Osteocyte (in vitro differentiated cells): Measurements from ENCODE around the gene WDCP. TPM values are rescaled to one million over a fixed set of nuclear protein-coding genes. Genes with fewer than 3 reads are reported as not detected.

Experiments used
- DNase-seq: peaks from one replicate; pipeline ENCODE4 v3.0.0; 2021; ENCODE audit warnings: mixed read lengths; ENCODE audit not compliant: unreplicated experiment; ENCODE audit errors: extremely low spot score
- H3K27ac Mint-ChIP-seq: one replicate; pipeline ENCODE4 v1.8.0; 2021; ENCODE audit warnings: mild to moderate bottlenecking, mixed read lengths; ENCODE audit not compliant: unreplicated experiment
- H3K27me3 Mint-ChIP-seq: one replicate; pipeline ENCODE4 v1.8.0; 2021; ENCODE audit warnings: mixed read lengths; ENCODE audit not compliant: unreplicated experiment
- H3K36me3 Mint-ChIP-seq: one replicate; pipeline ENCODE4 v1.8.0; 2021; ENCODE audit warnings: mixed read lengths; ENCODE audit not compliant: unreplicated experiment
- H3K4me1 Mint-ChIP-seq: one replicate; pipeline ENCODE4 v1.8.0; 2021; ENCODE audit warnings: mixed read lengths; ENCODE audit not compliant: unreplicated experiment
- H3K4me3 Mint-ChIP-seq: one replicate; pipeline ENCODE4 v1.8.0; 2021; ENCODE audit warnings: mild to moderate bottlenecking, moderate library complexity, mixed read lengths; ENCODE audit not compliant: unreplicated experiment
- H3K9me3 Mint-ChIP-seq: one replicate; pipeline ENCODE4 v1.8.0; 2021; ENCODE audit warnings: mixed read lengths; ENCODE audit not compliant: unreplicated experiment
- CTCF ChIP-seq: fragments of 200-600 bp; sonication (generic); IDR thresholded peaks from 2 replicates; pipeline ENCODE4 v1.5.0; 2021; ENCODE audit warnings: antibody characterized with exemption, mild to moderate bottlenecking, moderate library complexity
- total RNA-seq: library from RNA; stranded (reverse); gene quantifications from 2 replicates; pipeline ENCODE4 v1.2.1, GENCODE V29; 2021

The WDCP gene
- total RNA-seq, 1 donor from 2014 or later = 9.6 TPM

DNA sequence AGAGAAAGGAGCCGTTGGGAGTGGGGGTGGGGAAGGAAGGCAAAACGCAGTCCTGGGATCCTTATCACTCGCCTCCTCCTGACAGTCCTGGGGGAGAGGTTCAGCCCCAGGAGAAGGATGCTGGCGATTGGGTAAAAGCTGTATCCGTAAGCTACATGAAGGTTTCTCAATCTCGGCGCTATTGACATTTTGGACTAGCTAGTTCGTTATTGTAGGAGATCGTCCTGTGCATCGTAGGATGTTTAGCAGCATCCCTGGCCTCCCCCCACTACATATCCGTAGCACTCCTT is 38.0 kb upstream of the WDCP start:
- Mint-ChIP-seq H3K4me1 (peaks cover 20% of the 10 kb centered on the region), H3K36me3 (peaks cover 14% of the 10 kb centered on the region), H3K9me3 (no peaks in the 10 kb centered on the region), H3K27ac (peak overlapping the region; percentile 87), H3K27me3 (no peaks in the 10 kb centered on the region), H3K4me3 (peak overlapping the region; percentile 93)
- no peak for DNase-seq
- no peak for TF ChIP-seq CTCF

GRCh38 chr2:24084386-24085199 is 37.4 kb upstream of the WDCP start, which contains the start of gene TP53I3:
TSS of gene TP53I3 (minus strand) at chr2:24084834. CDS start at chr2:24084326, 508 bp downstream.
- Mint-ChIP-seq H3K4me3 (peak within 1 kb of the TSS; percentile 93), H3K36me3 (peaks cover 16% of the 10 kb centered on the region), H3K9me3 (no peaks in the 10 kb centered on the region), H3K27me3 (no peaks in the 10 kb centered on the region), H3K27ac (peak within 1 kb of the TSS; percentile 95), H3K4me1 (peaks cover 20% of the 10 kb centered on the region)
- peak; percentile 99 for TF ChIP-seq CTCF
- DNase-seq = peak; percentile 98

DNA sequence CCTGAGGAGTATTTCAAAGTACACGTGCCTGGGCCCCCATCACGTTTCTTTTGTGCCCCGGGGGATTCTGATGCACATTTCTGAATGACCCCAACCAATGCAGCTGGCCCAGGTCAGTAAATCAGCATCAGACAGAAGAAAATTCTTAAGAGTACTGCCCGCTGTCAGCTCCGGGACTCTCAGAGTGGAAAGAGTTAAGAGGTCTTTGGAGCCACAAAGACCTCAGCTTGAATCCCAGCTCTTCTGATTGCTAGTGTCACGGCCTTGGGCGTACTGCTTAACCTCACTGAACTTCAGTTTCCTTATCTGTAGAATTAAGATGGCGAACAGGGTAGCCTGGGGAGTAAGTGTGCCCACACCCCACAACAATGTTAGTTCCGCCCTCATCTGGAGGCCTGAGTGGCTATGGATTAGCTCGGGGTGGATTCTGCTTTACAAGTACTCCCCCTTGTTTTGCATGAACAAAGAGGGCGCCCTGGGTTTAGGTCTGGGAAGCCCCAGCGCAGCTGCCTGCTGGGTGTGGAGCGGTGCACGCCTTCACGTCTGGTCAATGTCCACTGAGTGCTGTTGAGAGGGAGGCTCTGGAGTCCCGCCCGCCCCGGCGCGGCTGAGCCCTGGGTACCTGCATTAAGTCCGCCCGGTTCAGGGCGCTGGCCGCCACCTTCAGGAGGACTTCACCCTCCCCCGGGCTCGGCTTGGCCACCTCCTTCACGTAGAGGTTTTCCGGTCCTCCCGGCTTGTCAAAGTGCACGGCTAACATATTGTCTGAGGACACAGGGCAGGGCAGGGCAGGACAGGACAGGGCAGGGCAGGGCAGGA is 36.6 kb upstream of the WDCP start:
- Mint-ChIP-seq H3K4me3 (peak overlapping the region; percentile 93), H3K27ac (peak overlapping the region; percentile 95), H3K27me3 (no peaks in the 10 kb centered on the region), H3K9me3 (no peaks in the 10 kb centered on the region), H3K36me3 (peaks cover 17% of the 10 kb centered on the region), H3K4me1 (peaks cover 20% of the 10 kb centered on the region)
- no peak for DNase-seq
- no peak for TF ChIP-seq CTCF

DNA sequence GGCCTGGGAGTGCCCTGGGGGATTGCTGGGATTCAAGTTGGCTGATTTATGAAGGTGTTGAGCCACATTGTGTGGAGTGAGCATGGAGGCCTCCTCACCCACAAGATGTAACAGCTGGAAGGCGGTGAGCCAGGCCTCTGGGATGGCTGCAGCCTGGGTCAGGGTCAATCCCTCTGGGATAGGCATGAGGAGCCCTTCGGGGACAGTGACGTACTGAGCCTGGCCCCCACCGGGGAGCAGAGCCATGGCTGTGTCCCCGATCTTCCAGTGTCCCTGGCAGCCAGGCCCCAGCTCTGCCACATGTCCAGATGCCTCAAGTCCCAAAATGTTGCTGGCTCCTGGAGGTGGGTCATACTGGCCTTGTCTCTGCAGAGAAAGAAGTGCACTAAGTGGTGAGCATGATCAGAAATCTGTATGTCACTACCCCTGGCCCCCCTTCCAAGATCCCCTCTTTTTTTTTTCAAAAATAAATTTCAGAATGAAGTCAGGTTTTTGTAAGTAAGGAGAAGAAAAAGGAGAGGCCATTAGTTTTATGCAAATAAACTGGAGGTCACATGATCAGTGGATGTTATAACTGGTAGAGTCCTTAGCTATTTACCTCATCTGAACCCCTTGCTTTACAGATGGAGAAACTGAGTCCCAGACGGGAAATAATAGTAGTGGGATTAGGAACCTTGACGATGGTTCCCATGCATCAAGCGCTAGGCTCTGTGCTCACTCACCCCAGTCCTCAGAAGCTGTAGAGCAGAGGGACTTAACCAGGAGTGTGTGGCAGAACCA is 35.8 kb upstream of the WDCP start:
- Mint-ChIP-seq H3K9me3 (no peaks in the 10 kb centered on the region), H3K36me3 (peaks cover 17% of the 10 kb centered on the region), H3K4me3 (peak overlapping the region; percentile 93), H3K27ac (peak overlapping the region; percentile 95), H3K27me3 (no peaks in the 10 kb centered on the region), H3K4me1 (peaks cover 22% of the 10 kb centered on the region)
- no peak for TF ChIP-seq CTCF
- no peak for DNase-seq
